A549 (cell line): Measurements from ENCODE around the gene MCCC1.

Source experiments
- POLR2A ChIP-seq: IDR thresholded peaks from 2 replicates; pipeline ENCODE4 v1.6.1; 2012; ENCODE audit warnings: mild to moderate bottlenecking, low read length
- SMC3 ChIP-seq: fragments of >200 bp; sonication (Bioruptor Twin); formaldehyde crosslinking; IDR thresholded peaks from 3 replicates; pipeline ENCODE4 v1.6.1; 2018; ENCODE audit warnings: inconsistent platforms

- TF ChIP-seq POLR2A, result no peak
- TF ChIP-seq SMC3, result no peak
These were observed 13.5 kb downstream of the MCCC1 start for GRCh38 chr3:183085634-183086390.
